Stimulated activated CD8-positive, alpha-beta memory T cell treated with anti-CD3 and anti-CD28 coated beads, Interleukin-4, amount 100 ng/mL, for 48 hours (primary cell): ENCODE results near the gene CFAP251.
"Not testable (repeated sequence)": the region's sequence is repeated elsewhere in the genome, so short reads cannot be mapped to it uniquely, and the experiment has no call there.

Experiments used
- DNase-seq: peaks from one replicate; pipeline ENCODE4 v3.0.0-alpha.2; 2020

CFAP251 gene

GRCh38 chr12:121917950-121918678 lies at the start of gene CFAP251:
Gene CFAP251, plus strand, starts transcription at chr12:121918592. Its CDS starts 2,714 bp downstream, at chr12:121921306.
- DNase-seq = peak; percentile 97

- not testable (repeated sequence) for DNase-seq
These were observed 49.2 kb upstream of the CFAP251 start for GRCh38 chr12:121869229-121869628.

GRCh38 chr12:121871467-121871866 lies 46.9 kb upstream of the CFAP251 start:
- DNase-seq = no peak

GRCh38 chr12:121872546-121873215 lies 45.7 kb upstream of the CFAP251 start:
- DNase-seq = peak; percentile 43

- DNase-seq = no peak
These were observed 45.2 kb upstream of the CFAP251 start for GRCh38 chr12:121873216-121873569.

GRCh38 chr12:121874071-121874470 lies 44.3 kb upstream of the CFAP251 start:
- no peak for DNase-seq

GRCh38 chr12:121875582-121875981 lies 42.8 kb upstream of the CFAP251 start:
- no peak for DNase-seq

- DNase-seq = not testable (repeated sequence)
These were observed 42.3 kb upstream of the CFAP251 start for GRCh38 chr12:121876080-121876447.

GRCh38 chr12:121883315-121883660 lies 35.1 kb upstream of the CFAP251 start:
- DNase-seq = no peak

GRCh38 chr12:121885129-121885528 lies 33.3 kb upstream of the CFAP251 start:
- not testable (repeated sequence) for DNase-seq

- DNase-seq = no peak
These were observed 30.3 kb upstream of the CFAP251 start for GRCh38 chr12:121888083-121888477.

- peak; percentile 100 for DNase-seq
These were observed 29.7 kb upstream of the CFAP251 start, which contains the start of gene PSMD9 for GRCh38 chr12:121888478-121889273. Gene PSMD9, plus strand, starts transcription at chr12:121888790. Its CDS starts 67 bp downstream, at chr12:121888857.

GRCh38 chr12:121889274-121889624 lies 29.1 kb upstream of the CFAP251 start:
- no peak for DNase-seq

GRCh38 chr12:121889661-121890060 lies 28.7 kb upstream of the CFAP251 start:
- DNase-seq = not testable (repeated sequence)

- no peak for DNase-seq
These were observed 25.5 kb upstream of the CFAP251 start for GRCh38 chr12:121892673-121893561.

GRCh38 chr12:121893961-121894460 lies 24.4 kb upstream of the CFAP251 start:
- DNase-seq = peak; percentile 41

- DNase-seq = no peak
These were observed 23.8 kb upstream of the CFAP251 start for GRCh38 chr12:121894633-121895032.

- no peak for DNase-seq
These were observed 20.1 kb upstream of the CFAP251 start for GRCh38 chr12:121898287-121898686.

- DNase-seq = no peak
These were observed 18.8 kb upstream of the CFAP251 start for GRCh38 chr12:121899590-121899989.

- no peak for DNase-seq
These were observed 15.2 kb upstream of the CFAP251 start for GRCh38 chr12:121903202-121903601.

- no peak for DNase-seq
These were observed 12.6 kb upstream of the CFAP251 start for GRCh38 chr12:121905746-121906145.

GRCh38 chr12:121908702-121909101 lies 9.7 kb upstream of the CFAP251 start:
- no peak for DNase-seq
